ENCODE measurements around the gene POLR3A. TPM values are rescaled to one million over a fixed set of nuclear protein-coding genes. Genes with fewer than 3 reads are reported as not detected.

POLR3A gene
- total RNA-seq, 1 donor from 2014 or later = 14.7 TPM

DNA sequence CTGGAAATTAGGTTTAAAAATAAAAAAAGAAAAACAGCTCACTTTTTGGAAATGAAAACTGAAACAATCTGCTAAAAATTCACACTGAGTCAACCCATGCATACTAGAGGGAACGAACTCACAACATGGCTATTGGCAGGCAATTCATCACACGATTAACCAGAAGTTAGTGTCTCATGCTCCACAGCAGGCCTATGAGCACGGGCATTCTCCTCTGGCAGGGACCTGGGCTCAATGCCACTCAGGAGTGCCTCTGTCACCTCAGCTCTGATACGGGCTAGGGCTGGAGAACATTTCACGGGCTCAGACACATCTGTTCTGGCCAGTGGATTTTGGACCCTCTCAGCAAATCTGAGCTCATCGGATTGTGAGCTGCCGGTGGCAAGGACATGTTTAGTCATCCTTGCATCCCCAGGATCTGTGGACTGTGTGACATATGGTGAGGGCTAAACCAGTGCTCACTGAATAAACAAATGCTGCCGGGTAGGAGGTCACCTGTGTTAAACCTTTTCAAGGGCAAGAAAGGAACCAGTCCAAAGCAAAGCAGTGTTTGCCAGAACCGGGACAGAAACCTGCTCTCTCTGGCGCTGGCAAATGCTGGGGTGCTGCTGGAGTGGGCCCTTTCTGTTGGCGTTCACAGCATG is 40.1 kb downstream of the POLR3A start:
- no peak for DNase-seq (ENCODE audit: low read depth)
- peaks cover 28% of the 10 kb centered on the region for H3K36me3 ChIP-seq (ENCODE audit: control insufficient read depth, insufficient read depth, low read length)
- H3K27me3 ChIP-seq (ENCODE audit: control insufficient read depth, insufficient read depth, low read length) = no peaks in the 10 kb centered on the region
- no peak for FAIRE-seq
- TF ChIP-seq, protein P1, sequence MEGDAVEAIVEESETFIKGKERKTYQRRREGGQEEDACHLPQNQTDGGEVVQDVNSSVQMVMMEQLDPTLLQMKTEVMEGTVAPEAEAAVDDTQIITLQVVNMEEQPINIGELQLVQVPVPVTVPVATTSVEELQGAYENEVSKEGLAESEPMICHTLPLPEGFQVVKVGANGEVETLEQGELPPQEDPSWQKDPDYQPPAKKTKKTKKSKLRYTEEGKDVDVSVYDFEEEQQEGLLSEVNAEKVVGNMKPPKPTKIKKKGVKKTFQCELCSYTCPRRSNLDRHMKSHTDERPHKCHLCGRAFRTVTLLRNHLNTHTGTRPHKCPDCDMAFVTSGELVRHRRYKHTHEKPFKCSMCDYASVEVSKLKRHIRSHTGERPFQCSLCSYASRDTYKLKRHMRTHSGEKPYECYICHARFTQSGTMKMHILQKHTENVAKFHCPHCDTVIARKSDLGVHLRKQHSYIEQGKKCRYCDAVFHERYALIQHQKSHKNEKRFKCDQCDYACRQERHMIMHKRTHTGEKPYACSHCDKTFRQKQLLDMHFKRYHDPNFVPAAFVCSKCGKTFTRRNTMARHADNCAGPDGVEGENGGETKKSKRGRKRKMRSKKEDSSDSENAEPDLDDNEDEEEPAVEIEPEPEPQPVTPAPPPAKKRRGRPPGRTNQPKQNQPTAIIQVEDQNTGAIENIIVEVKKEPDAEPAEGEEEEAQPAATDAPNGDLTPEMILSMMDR (IDR thresholded peaks at IDR 0.05; ENCODE audit: insufficient read depth, low read length, severe bottlenecking) = no peak
- H3K4me3 ChIP-seq (ENCODE audit: low read depth, low read length) = no peak overlapping the region

DNA sequence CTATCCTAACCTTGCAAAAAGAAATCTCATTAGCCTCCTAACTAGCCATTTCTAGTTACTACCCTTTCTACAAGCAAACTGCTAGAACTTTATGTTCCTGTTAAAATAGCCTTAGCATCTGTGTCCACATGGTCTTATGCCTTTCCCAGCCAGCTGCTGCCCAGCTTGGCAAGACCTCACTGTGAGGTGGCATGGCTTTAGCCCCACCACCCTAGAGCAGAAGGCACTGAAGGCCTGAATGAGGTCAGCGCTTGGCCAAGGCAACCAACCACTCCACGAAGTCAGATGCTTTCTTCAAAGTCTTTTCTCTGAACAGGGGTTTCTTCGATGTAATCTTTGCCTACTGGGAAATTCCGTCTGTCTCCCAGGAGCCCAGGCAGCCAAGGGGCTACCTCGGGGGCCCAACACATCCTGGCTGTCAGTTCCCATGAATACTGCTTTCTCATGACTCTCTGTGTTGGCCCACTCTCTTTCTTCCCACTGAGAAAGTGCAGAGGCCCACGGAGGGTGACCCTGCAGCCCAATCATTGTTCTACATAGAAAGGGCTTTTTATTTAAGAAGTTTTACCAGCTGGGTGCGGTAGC is 41.6 kb downstream of the POLR3A start:
- FAIRE-seq = no peak
- H3K36me3 ChIP-seq (ENCODE audit: control insufficient read depth, insufficient read depth, low read length) = peaks cover 36% of the 10 kb centered on the region
- no peak for DNase-seq (ENCODE audit: low read depth)
- no peak overlapping the region for H3K4me3 ChIP-seq (ENCODE audit: low read depth, low read length)
- TF ChIP-seq, protein P1 (IDR thresholded peaks at IDR 0.05; ENCODE audit: insufficient read depth, low read length, severe bottlenecking) = no peak
- no peaks in the 10 kb centered on the region for H3K27me3 ChIP-seq (ENCODE audit: control insufficient read depth, insufficient read depth, low read length)

DNA sequence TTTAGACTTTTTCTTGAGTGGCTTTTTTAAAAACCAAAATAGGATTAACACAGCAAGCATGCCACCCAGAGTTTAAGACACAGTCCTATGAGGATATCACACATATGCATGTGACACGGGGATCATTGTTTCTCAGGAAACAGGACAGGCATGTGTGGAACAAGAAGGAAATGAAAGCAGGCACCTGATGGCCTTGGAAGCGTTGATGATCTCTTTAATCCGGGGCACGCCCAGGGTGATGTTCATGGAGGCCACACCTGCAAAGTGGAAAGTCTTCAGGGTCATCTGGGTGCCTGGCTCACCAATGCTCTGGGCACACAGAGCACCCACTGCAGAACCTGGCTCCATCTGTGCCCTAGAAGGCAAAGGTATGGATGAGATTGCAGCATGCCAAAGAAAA is 44.3 kb downstream of the POLR3A start:
- TF ChIP-seq, protein P1 (IDR thresholded peaks at IDR 0.05; ENCODE audit: insufficient read depth, low read length, severe bottlenecking) = no peak
- DNase-seq (ENCODE audit: low read depth) (no peak), FAIRE-seq (no peak)
- Histone ChIP-seq H3K36me3 (ENCODE audit: control insufficient read depth, insufficient read depth, low read length) (peaks cover 45% of the 10 kb centered on the region), H3K27me3 (ENCODE audit: control insufficient read depth, insufficient read depth, low read length) (no peaks in the 10 kb centered on the region), H3K4me3 (ENCODE audit: low read depth, low read length) (no peak overlapping the region)

DNA sequence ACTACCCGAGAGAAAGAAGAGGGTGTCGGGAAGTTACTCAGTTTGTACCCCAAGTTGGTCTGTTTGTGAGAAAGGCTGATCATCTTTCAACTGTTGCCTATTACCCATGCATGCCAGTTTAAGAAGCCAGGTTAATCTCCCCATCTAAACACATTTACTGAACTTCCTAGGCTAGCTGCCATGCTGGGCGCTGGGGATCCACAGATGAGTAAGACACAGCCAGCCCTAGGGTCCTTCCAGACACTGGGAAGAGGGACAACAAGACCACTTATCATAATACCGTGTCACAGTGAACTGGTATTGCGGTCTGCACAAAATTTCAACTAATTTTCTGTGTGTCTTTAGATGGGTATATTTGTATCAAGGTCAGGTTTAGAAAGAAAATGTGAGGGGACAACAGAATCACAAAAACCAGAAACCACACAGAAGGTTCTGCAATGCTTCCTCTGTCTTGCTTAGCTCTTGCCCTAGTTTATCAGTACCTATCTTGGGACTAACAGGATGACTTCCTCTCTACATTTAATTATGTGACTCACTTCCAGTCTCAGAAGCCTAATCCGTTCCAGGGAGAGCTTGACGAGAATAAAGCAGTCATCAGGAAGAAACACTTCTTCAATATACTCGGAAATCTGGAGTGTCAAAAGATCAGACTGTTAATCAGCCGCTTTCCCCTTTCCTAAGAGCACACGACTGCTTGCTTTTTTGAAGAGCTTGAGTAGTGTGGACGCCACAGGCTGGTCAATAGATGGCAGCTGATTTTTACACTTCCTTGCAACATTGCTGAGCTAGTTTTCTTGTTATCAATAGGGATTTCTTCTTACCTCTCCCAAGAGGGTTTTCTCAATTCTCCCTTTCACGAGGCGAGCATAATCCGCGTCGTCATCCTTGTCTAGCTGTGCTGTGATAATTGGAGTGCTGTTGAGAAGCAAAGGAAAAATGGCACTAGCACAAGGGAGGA is 45.7 kb downstream of the POLR3A start:
- H3K36me3 ChIP-seq (ENCODE audit: control insufficient read depth, insufficient read depth, low read length) = peaks cover 46% of the 10 kb centered on the region
- FAIRE-seq (peak; percentile 13), DNase-seq (ENCODE audit: low read depth) (peak; percentile 29)
- TF ChIP-seq, protein P1 (IDR thresholded peaks at IDR 0.05; ENCODE audit: insufficient read depth, low read length, severe bottlenecking) = no peak
- no peak overlapping the region for H3K4me3 ChIP-seq (ENCODE audit: low read depth, low read length)
- H3K27me3 ChIP-seq (ENCODE audit: control insufficient read depth, insufficient read depth, low read length) = no peaks in the 10 kb centered on the region

DNA sequence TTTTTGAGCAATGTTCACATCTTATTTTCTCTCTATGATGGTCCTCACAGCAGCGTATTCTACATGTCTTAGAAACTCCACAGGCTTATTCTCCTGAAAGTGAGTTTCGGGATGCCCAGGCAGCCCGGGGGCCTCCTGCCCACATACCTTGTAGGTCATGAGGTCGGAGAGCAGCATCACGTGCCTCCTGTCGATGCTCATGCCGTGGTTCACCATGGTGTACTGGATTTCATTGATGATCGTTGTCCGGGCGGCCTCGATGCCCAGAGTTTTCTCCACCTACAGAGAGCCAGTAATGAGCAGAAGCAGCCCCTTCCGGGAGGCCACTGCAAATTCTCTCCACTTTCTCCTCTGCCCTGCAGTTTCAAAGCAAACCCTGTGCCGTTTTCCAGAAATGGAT is 48.0 kb downstream of the POLR3A start:
- Histone ChIP-seq H3K4me3 (ENCODE audit: low read depth, low read length) (no peak overlapping the region), H3K36me3 (ENCODE audit: control insufficient read depth, insufficient read depth, low read length) (peaks cover 39% of the 10 kb centered on the region), H3K27me3 (ENCODE audit: control insufficient read depth, insufficient read depth, low read length) (no peaks in the 10 kb centered on the region)
- DNase-seq (ENCODE audit: low read depth) = no peak
- no peak for FAIRE-seq
- TF ChIP-seq, protein P1 (IDR thresholded peaks at IDR 0.05; ENCODE audit: insufficient read depth, low read length, severe bottlenecking) = no peak
